ENCODE data around the gene ZIC2.
A peak's percentile ranks its signal among the peaks of the same experiment; 100 is the strongest.

The ZIC2 gene

DNA sequence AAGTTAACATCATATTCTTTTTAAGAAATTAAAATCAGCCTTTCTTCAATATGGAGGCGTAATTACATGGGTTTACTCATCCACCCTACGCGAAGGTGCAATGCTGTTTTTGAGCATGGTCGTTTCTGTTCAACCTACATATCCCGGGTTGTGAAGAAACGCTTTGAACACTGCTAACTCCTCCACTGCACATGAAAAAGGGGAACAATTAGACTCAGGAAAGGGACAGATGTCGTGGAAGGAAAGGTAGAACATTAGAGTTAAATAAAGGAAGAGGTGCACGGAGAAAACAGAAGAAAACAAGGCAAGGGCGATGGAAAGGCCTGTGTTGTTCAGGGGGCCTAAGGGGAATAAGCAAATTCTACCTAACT, 14.1 kb upstream of the ZIC2 start:
- Histone ChIP-seq H3K4me3 (replicated peaks; ENCODE audit: low read depth, low read length) (no peak overlapping the region), H3K27me3 (replicated peaks; ENCODE audit: control insufficient read depth, insufficient read depth, low read length) (peaks cover 5% of the 10 kb centered on the region; the same call in 1 of the 2 replicates), H3K36me3 (ENCODE audit: control insufficient read depth, insufficient read depth, low read length) (no peaks in the 10 kb centered on the region)
- DNase-seq (ENCODE audit: extremely low read depth, insufficient read length), result no peak
- TF ChIP-seq, protein P1, sequence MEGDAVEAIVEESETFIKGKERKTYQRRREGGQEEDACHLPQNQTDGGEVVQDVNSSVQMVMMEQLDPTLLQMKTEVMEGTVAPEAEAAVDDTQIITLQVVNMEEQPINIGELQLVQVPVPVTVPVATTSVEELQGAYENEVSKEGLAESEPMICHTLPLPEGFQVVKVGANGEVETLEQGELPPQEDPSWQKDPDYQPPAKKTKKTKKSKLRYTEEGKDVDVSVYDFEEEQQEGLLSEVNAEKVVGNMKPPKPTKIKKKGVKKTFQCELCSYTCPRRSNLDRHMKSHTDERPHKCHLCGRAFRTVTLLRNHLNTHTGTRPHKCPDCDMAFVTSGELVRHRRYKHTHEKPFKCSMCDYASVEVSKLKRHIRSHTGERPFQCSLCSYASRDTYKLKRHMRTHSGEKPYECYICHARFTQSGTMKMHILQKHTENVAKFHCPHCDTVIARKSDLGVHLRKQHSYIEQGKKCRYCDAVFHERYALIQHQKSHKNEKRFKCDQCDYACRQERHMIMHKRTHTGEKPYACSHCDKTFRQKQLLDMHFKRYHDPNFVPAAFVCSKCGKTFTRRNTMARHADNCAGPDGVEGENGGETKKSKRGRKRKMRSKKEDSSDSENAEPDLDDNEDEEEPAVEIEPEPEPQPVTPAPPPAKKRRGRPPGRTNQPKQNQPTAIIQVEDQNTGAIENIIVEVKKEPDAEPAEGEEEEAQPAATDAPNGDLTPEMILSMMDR (IDR thresholded peaks at IDR 0.05; ENCODE audit: insufficient read depth, low read length, poor library complexity, severe bottlenecking), result no peak

DNA sequence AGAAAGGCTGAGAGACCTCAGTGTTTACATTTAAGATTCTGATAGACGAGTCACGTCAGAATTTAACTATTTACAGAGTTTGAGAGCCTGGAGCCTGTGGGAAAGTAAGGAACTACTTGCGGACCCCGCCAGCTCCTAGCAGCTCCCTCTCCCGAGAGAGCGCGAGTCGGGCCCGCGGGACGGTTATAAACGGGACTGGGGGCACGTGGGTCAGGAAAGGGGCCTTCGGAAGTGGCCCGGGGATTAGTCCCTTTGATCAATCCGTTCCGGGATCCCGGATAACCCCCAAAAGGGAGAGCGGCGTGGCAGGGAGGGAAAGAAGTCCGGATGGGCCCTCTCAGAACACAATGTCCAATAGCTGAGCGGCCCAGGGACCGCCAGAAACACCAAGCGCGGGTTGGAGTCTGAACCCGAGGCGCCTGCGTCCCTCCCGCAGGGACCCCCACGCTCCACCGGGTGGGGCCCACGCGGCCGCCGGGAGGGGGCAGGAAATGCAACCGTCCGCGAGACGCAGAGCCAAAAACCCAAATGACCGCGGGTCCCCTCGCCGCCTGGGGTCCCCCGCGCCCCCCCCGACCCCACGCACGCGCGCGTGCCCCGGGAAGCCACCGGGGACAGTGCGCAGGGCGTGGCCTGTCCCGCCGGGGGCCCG, 13.6 kb upstream of the ZIC2 start:
- H3K4me3 ChIP-seq (replicated peaks; ENCODE audit: low read depth, low read length), result no peak overlapping the region
- H3K27me3 ChIP-seq (replicated peaks; ENCODE audit: control insufficient read depth, insufficient read depth, low read length), result peaks cover 5% of the 10 kb centered on the region; the same call in 1 of the 2 replicates
- DNase-seq (ENCODE audit: extremely low read depth, insufficient read length), result no peak
- TF ChIP-seq, protein P1 (IDR thresholded peaks at IDR 0.05; ENCODE audit: insufficient read depth, low read length, poor library complexity, severe bottlenecking), result no peak
- H3K36me3 ChIP-seq (ENCODE audit: control insufficient read depth, insufficient read depth, low read length), result no peaks in the 10 kb centered on the region

DNA sequence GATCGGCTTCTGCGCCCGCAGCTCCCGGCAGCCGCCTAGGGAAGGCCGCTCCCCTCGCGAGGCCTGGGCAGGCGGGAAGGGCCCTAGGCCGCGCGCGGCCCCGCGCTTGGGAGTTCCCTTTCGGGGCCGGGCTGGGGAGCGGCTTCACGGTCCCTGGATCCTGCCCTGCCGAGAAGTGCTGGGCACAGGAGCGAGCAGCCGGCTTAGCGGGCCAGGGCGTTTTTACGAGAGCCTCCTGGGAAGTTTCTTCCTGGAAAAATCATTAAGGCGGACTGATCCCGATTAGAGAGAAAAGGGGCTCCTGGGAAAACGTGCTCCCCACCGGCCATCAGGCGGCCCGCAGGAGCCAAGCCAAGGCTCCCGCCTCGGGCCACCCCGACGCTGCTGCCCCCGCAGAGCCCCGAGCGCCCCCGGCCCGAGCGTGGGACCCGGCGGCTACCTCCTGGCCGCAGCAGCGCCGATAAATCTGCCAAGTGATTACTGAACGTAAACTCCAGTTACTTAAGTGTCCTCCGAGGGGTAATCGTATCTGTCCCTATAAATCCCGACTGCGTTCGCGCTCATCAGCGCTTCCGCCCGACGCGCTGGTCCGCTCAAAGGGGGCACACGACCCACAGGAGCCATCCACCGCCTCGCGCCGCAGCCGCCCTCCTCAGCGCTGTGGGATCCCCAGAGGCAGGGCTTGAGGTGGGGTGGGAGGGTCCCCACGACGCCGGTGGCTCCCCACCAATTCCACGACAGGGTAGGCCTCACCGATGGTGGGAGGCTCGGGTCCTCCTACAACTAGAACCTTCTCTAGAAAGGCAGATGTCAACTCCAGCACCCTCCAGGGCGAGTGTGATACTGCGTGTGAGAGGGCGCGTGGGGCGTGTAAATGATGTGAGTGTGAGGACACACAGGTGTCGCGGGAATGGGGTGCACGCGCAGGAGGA, 12.8 kb upstream of the ZIC2 start:
- Histone ChIP-seq H3K36me3 (ENCODE audit: control insufficient read depth, insufficient read depth, low read length) (no peaks in the 10 kb centered on the region), H3K27me3 (replicated peaks; ENCODE audit: control insufficient read depth, insufficient read depth, low read length) (peaks cover 5% of the 10 kb centered on the region; the same call in 1 of the 2 replicates), H3K4me3 (replicated peaks; ENCODE audit: low read depth, low read length) (no peak overlapping the region)
- TF ChIP-seq, protein P1 (IDR thresholded peaks at IDR 0.05; ENCODE audit: insufficient read depth, low read length, poor library complexity, severe bottlenecking), result no peak
- DNase-seq (ENCODE audit: extremely low read depth, insufficient read length), result no peak

DNA sequence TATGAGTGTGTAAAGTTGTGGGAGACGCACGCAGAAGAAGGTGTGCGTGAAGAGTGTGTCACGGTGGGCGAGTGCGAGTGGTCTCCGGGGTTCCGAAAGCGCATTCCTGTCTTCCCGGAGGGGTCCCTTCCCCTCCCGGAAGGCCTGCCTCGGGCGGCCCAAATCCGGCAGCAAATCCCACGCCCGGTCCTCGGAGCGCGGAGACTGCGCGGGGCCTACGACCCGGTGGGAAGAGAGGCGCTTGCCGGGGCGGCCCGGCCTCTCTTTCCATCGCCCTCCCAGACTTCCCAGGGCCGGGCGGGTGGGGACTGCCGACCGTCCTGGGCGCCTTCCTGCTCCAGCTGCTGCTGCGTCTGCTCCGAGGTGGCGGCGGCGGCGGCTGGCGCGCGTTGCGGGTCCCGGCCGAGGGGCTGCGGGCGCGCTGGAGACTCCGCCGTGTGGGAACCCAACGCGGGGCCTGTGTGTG, 12.1 kb upstream of the ZIC2 start:
- TF ChIP-seq, protein P1 (IDR thresholded peaks at IDR 0.05; ENCODE audit: insufficient read depth, low read length, poor library complexity, severe bottlenecking), result no peak
- no peak overlapping the region for H3K4me3 ChIP-seq (replicated peaks; ENCODE audit: low read depth, low read length)
- no peak for DNase-seq (ENCODE audit: extremely low read depth, insufficient read length)
- H3K36me3 ChIP-seq (ENCODE audit: control insufficient read depth, insufficient read depth, low read length), result no peaks in the 10 kb centered on the region
- peaks cover 5% of the 10 kb centered on the region; the same call in 1 of the 2 replicates for H3K27me3 ChIP-seq (replicated peaks; ENCODE audit: control insufficient read depth, insufficient read depth, low read length)

DNA sequence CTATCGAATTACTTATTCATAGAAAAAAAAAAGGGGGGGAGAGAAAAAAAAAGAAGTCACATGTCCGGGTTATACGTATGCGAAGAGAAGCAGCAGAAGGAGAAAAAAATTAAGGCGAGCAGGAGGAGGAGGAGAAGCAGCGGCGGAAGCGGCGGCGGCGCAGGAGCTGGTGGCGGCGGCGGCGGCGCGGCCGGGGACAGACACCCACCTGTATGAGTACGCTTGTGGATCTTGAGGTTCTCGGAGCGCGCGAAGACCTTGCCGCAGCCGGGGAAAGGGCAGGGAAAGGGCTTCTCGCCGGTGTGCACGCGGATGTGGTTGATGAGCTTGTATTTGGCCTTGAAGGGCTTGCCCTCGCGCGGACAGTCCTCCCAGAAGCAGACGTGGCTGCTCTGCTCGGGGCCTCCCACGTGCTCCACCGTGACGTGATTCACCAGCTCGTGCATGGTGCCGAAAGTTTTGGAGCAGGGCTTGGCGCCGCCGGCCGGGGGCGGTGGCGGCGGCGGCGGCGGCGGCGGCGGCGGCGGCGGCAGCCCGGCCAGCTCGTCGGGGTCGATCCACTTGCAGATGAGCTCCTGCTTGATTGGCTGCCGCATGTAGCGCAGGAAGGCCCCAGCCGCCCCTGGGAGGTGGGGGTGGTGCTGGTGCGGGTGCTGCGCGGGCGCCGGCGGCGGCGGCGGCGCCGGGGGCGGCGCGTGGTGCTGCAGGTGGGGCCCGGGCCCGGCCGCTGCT, 11.5 kb upstream of the ZIC2 start:
- no peak for DNase-seq (ENCODE audit: extremely low read depth, insufficient read length)
- Histone ChIP-seq H3K4me3 (replicated peaks; ENCODE audit: low read depth, low read length) (peak overlapping the region; percentile 37; the same call in 1 of the 2 replicates), H3K36me3 (ENCODE audit: control insufficient read depth, insufficient read depth, low read length) (no peaks in the 10 kb centered on the region), H3K27me3 (replicated peaks; ENCODE audit: control insufficient read depth, insufficient read depth, low read length) (peaks cover 7% of the 10 kb centered on the region)
- TF ChIP-seq, protein P1 (IDR thresholded peaks at IDR 0.05; ENCODE audit: insufficient read depth, low read length, poor library complexity, severe bottlenecking), result no peak

Data from GM06990 (cell line).